T-helper 9 cell (primary cell): ENCODE measurements around the gene EXO5.
"Not testable (repeated sequence)": the region's sequence is repeated elsewhere in the genome, so short reads cannot be mapped to it uniquely, and the experiment has no call there.

Source experiments
- DNase-seq: peaks from one replicate; pipeline ENCODE4 v3.0.0-alpha.2; 2020
- total RNA-seq, 2 donors: gene quantifications; one replicate each; lab custom pipeline; 2026; lab: John Stamatoyannopoulos, UW

Gene EXO5
- 5.1 to 18.2 reads per million in 2 donors for total RNA-seq

GRCh38 chr1:40508375-40509341 is at the start of gene EXO5:
TSS of gene EXO5 (plus strand) at chr1:40508767. CDS start at chr1:40514545, 5,778 bp downstream.
- peak; percentile 59 for DNase-seq

GRCh38 chr1:40462956-40463590 is 45.5 kb upstream of the EXO5 start:
- DNase-seq, result no peak

GRCh38 chr1:40469327-40469726 is 39.2 kb upstream of the EXO5 start:
- no peak for DNase-seq

GRCh38 chr1:40475268-40475667 is 33.3 kb upstream of the EXO5 start:
- no peak for DNase-seq

- peak; percentile 50 for DNase-seq
Observed at GRCh38 chr1:40476924-40477677, 31.5 kb upstream of the EXO5 start, which contains the start of gene ZFP69. TSS of gene ZFP69 (plus strand) at chr1:40477290. CDS start at chr1:40479362, 2,072 bp downstream.

GRCh38 chr1:40477678-40478053 is 30.9 kb upstream of the EXO5 start:
- no peak for DNase-seq

- no peak for DNase-seq
Observed at GRCh38 chr1:40478276-40478675, 30.3 kb upstream of the EXO5 start.

- DNase-seq, result no peak
Observed at GRCh38 chr1:40479156-40479555, 29.4 kb upstream of the EXO5 start.

GRCh38 chr1:40495315-40495903 is 13.2 kb upstream of the EXO5 start:
- no peak for DNase-seq

- DNase-seq, result not testable (repeated sequence)
Observed at GRCh38 chr1:40502651-40503050, 5.9 kb upstream of the EXO5 start.

GRCh38 chr1:40507973-40508372 is 594 bp upstream of the EXO5 start:
- DNase-seq, result no peak

- no peak for DNase-seq
Observed at GRCh38 chr1:40519517-40519916, 10.9 kb downstream of the EXO5 start.

GRCh38 chr1:40530735-40531380 is 22.3 kb downstream of the EXO5 start:
- DNase-seq, result no peak

- DNase-seq, result peak; percentile 68
Observed at GRCh38 chr1:40531381-40532061, 23.0 kb downstream of the EXO5 start, which contains the start of gene ZNF684. TSS of gene ZNF684 (plus strand) at chr1:40531637. CDS start at chr1:40533167, 1,530 bp downstream.

- DNase-seq, result no peak
Observed at GRCh38 chr1:40532062-40532389, 23.5 kb downstream of the EXO5 start.

- DNase-seq, result no peak
Observed at GRCh38 chr1:40532844-40533424, 24.4 kb downstream of the EXO5 start.

GRCh38 chr1:40534589-40534988 is 26.0 kb downstream of the EXO5 start:
- DNase-seq, result no peak

GRCh38 chr1:40535732-40536131 is 27.2 kb downstream of the EXO5 start:
- no peak for DNase-seq

- no peak for DNase-seq
Observed at GRCh38 chr1:40539338-40539737, 30.8 kb downstream of the EXO5 start.

GRCh38 chr1:40546957-40547356 is 38.4 kb downstream of the EXO5 start:
- DNase-seq, result no peak

- no peak for DNase-seq
Observed at GRCh38 chr1:40553017-40553416, 44.5 kb downstream of the EXO5 start.
